ENCODE data around the gene KCP. TPM values are rescaled to one million over a fixed set of nuclear protein-coding genes. Genes with fewer than 3 reads are reported as not detected.

The KCP gene
- polyA plus RNA-seq, 1 of the 3 experiments (the other 2 are of a cell fraction) = not detected

- H3K36me3 ChIP-seq (replicated peaks in 1 of 2; ENCODE audit: control insufficient read depth in 1 of 2, insufficient read depth in 2 of 2, low read length in 1 of 2) = peaks cover 4 to 12% of the 10 kb centered on the region in 2 experiments
- H3K4me1 ChIP-seq (ENCODE audit: control insufficient read depth in 1 of 2, insufficient read depth in 2 of 2, low read depth in 1 of 2, low read length in 1 of 2) = peaks cover 0 to 23% of the 10 kb centered on the region in 2 experiments; a peak in 1 of 4 replicates
- H3F3A ChIP-seq (replicated peaks; ENCODE audit: insufficient read depth) = peaks cover 20% of the 10 kb centered on the region
- peak overlapping the region; percentile 85 for H3K4me2 ChIP-seq
- WGBS (ENCODE audit: low lambda C conversion rate) = 30% methylated on average over 7 of the region's 30 CpGs
- ChIA-PET CTCF (interaction anchor here (0.6 to 11.7 kb wide), 5 partner anchors 11 to 189 kb away, joined by 3 to 181 read pairs (median 6); partner anchors contain the start of gene CALU), POLR2A (no interaction called here)
- TF ChIP-seq CTCF (IDR thresholded peaks at IDR 0.05) (no peak), ELF1 (IDR thresholded peaks at IDR 0.05) (no peak), TCF12 (IDR thresholded peaks at IDR 0.05) (no peak), EZH2phosphoT487 (IDR thresholded peaks at IDR 0.05; ENCODE audit: borderline replicate concordance, low read depth) (no peak), MEF2A (IDR thresholded peaks at IDR 0.05; ENCODE audit: borderline replicate concordance, low read depth) (no peak)
- no peak overlapping the region for H2AFZ ChIP-seq (ENCODE audit: low read depth)
- H3K4me3 ChIP-seq (ENCODE audit: low read depth in 2 of 2, low read length in 1 of 2) = peak overlapping the region; percentile 50 to 56; a peak in 3 of 4 replicates
- H3K27me3 ChIP-seq (ENCODE audit: insufficient read depth) = no peaks in the 10 kb centered on the region
- H4K20me1 ChIP-seq (ENCODE audit: insufficient read depth) = peaks cover 11% of the 10 kb centered on the region; the same call in 1 of the 2 replicates
- H3K9me2 ChIP-seq = no peaks in the 10 kb centered on the region
- H3K27ac ChIP-seq (ENCODE audit: low read depth in 2 of 2, low read length in 1 of 2) = no peak overlapping the region
- no peak for DNase-seq
- H3K79me2 ChIP-seq (ENCODE audit: insufficient read depth) = no peaks in the 10 kb centered on the region
- H3K9me3 ChIP-seq = no peaks in the 10 kb centered on the region
- H3K9ac ChIP-seq = no peak overlapping the region
These were observed 40.6 kb downstream of the KCP start for GRCh38 chr7:128869944-128870285.

- H3K79me2 ChIP-seq (ENCODE audit: insufficient read depth) = peaks cover 4% of the 10 kb centered on the region
- ChIA-PET POLR2A (no interaction called here), CTCF (interaction anchor here (0.6 to 11.7 kb wide), 10 partner anchors 11 to 467 kb away, joined by 3 to 181 read pairs (median 4); partner anchors contain the start of gene CALU)
- no peaks in the 10 kb centered on the region for H3K9me3 ChIP-seq
- H4K20me1 ChIP-seq (ENCODE audit: insufficient read depth) = peaks cover 11% of the 10 kb centered on the region; the same call in 1 of the 2 replicates
- H3K27ac ChIP-seq (ENCODE audit: low read depth in 2 of 2, low read length in 1 of 2) = no peak overlapping the region
- peaks cover 0 to 18% of the 10 kb centered on the region in 2 experiments; a peak in 1 of 4 replicates for H3K4me1 ChIP-seq (ENCODE audit: control insufficient read depth in 1 of 2, insufficient read depth in 2 of 2, low read depth in 1 of 2, low read length in 1 of 2)
- no peaks in the 10 kb centered on the region for H3K9me2 ChIP-seq
- peak; percentile 87 for DNase-seq
- peak overlapping the region; percentile 85 for H3K4me2 ChIP-seq
- peak overlapping the region; percentile 25; the same call in 1 of the 2 replicates for H2AFZ ChIP-seq (ENCODE audit: low read depth)
- 9% methylated on average over 51 of the region's 86 CpGs for WGBS (ENCODE audit: low lambda C conversion rate)
- no peak overlapping the region for H3K9ac ChIP-seq
- peaks cover 20% of the 10 kb centered on the region for H3F3A ChIP-seq (replicated peaks; ENCODE audit: insufficient read depth)
- H3K36me3 ChIP-seq (replicated peaks in 1 of 2; ENCODE audit: control insufficient read depth in 1 of 2, insufficient read depth in 2 of 2, low read length in 1 of 2) = peaks cover 8 to 14% of the 10 kb centered on the region in 2 experiments
- peak overlapping the region; percentile 50 to 56 for H3K4me3 ChIP-seq (ENCODE audit: low read depth in 2 of 2, low read length in 1 of 2)
- H3K27me3 ChIP-seq (ENCODE audit: insufficient read depth) = no peaks in the 10 kb centered on the region
- TF ChIP-seq CHD2 (IDR thresholded peaks at IDR 0.05; ENCODE audit: low read length, partially characterized antibody) (no peak), IRF3 (IDR thresholded peaks at IDR 0.05; ENCODE audit: low read depth, low read length) (no peak), SMC3 (IDR thresholded peaks at IDR 0.05; ENCODE audit: low read depth, low read length) (peak; percentile 30), ELF1 (IDR thresholded peaks at IDR 0.05) (no peak), ZBTB33 (IDR thresholded peaks at IDR 0.05; ENCODE audit: borderline replicate concordance, low read depth) (no peak), TEAD4 (IDR thresholded peaks at IDR 0.05; ENCODE audit: borderline replicate concordance, insufficient read depth) (no peak), PBX3 (IDR thresholded peaks at IDR 0.05) (no peak), FOXM1 (IDR thresholded peaks at IDR 0.05; ENCODE audit: low read depth) (no peak), EZH2phosphoT487 (IDR thresholded peaks at IDR 0.05; ENCODE audit: borderline replicate concordance, low read depth) (no peak), GABPA (IDR thresholded peaks at IDR 0.05; ENCODE audit: low read depth) (no peak), EP300 (IDR thresholded peaks at IDR 0.05; ENCODE audit: borderline replicate concordance in 1 of 2, low read depth in 1 of 2, low read length in 1 of 2) (no peak), FOXJ3 (CRISPR knock-in tag; IDR thresholded peaks at IDR 0.05) (no peak), NFIC (IDR thresholded peaks at IDR 0.05; ENCODE audit: borderline replicate concordance) (no peak), SIN3A (IDR thresholded peaks at IDR 0.05; ENCODE audit: borderline replicate concordance, low read depth, low read length) (no peak), MXI1 (IDR thresholded peaks at IDR 0.05; ENCODE audit: low read depth, low read length) (no peak), YY1 (IDR thresholded peaks at IDR 0.05; ENCODE audit: low read depth) (no peak), MAX (IDR thresholded peaks at IDR 0.05; ENCODE audit: low read depth) (peak; percentile 32; the same call in 1 of the 2 replicates), FOSL2 (IDR thresholded peaks at IDR 0.05; ENCODE audit: borderline replicate concordance, low read depth) (no peak)
These were observed 41.2 kb downstream of the KCP start for GRCh38 chr7:128869138-128869943.

Measured in SK-N-SH (cell line).